Neural progenitor cell (in vitro differentiated cells): Measurements from ENCODE around the gene RIPOR3. TPM values are rescaled to one million over a fixed set of nuclear protein-coding genes. Genes with fewer than 3 reads are reported as not detected.
A peak's percentile ranks its signal among the peaks of the same experiment; 100 is the strongest.

Experiments used
- DNase-seq: peaks from one replicate; pipeline ENCODE4 v3.0.0-alpha.2; 2016; ENCODE audit warnings: low spot score
- H2AFZ ChIP-seq: fragments of 200-600 bp; sonication (generic); replicated peaks from 2 replicates; pipeline ENCODE4 v1.6.1; 2016; ENCODE audit warnings: antibody characterized with exemption
- H3F3A ChIP-seq: fragments of 200-600 bp; sonication (generic); 2 replicates; pipeline ENCODE4 v1.6.1; 2016; ENCODE audit warnings: antibody characterized with exemption, low read depth
- H3K27ac ChIP-seq: fragments of 200-600 bp; sonication (generic); 2 replicates; pipeline ENCODE4 v1.5.1; 2016; ENCODE audit warnings: mild to moderate bottlenecking
- H3K27me3 ChIP-seq: fragments of 200-600 bp; sonication (generic); 2 replicates; pipeline ENCODE4 v1.6.1; 2016; ENCODE audit warnings: mild to moderate bottlenecking, moderate library complexity
- H3K36me3 ChIP-seq: fragments of 200-600 bp; sonication (generic); 2 replicates; pipeline ENCODE4 v1.5.1; 2016
- H3K4me1 ChIP-seq: fragments of 200-600 bp; sonication (generic); 2 replicates; pipeline ENCODE4 v1.6.1; 2016; ENCODE audit warnings: mixed run types
- H3K4me2 ChIP-seq: fragments of 200-600 bp; sonication (generic); 2 replicates; pipeline ENCODE4 v1.6.1; 2016
- H3K4me3 ChIP-seq: fragments of 200-600 bp; sonication (generic); 2 replicates; pipeline ENCODE4 v1.5.1; 2016
- H3K79me2 ChIP-seq: fragments of 200-600 bp; sonication (generic); 2 replicates; pipeline ENCODE4 v1.6.1; 2016; ENCODE audit warnings: low read depth
- H3K9ac ChIP-seq: fragments of 200-600 bp; sonication (generic); 2 replicates; pipeline ENCODE4 v1.6.1; 2016
- H3K9me3 ChIP-seq: fragments of 200-600 bp; sonication (generic); 2 replicates; pipeline ENCODE4 v1.5.1; 2016; ENCODE audit warnings: low read depth
- H4K20me1 ChIP-seq: fragments of 200-600 bp; sonication (generic); 2 replicates; pipeline ENCODE4 v1.6.1; 2016; ENCODE audit warnings: low read depth
- H3K27ac Mint-ChIP-seq: 3 replicates; pipeline ENCODE4 v1.8.0; 2021; ENCODE audit warnings: mixed read lengths
- H3K27me3 Mint-ChIP-seq: 2 replicates; pipeline ENCODE4 v1.8.0; 2022; ENCODE audit warnings: low read depth, mild to moderate bottlenecking, inconsistent platforms, moderate library complexity, mixed read lengths; ENCODE audit not compliant: insufficient read depth
- H3K36me3 Mint-ChIP-seq: 3 replicates; pipeline ENCODE4 v1.8.0; 2021; ENCODE audit warnings: mixed read lengths
- H3K4me1 Mint-ChIP-seq: 3 replicates; pipeline ENCODE4 v1.8.0; 2021; ENCODE audit warnings: mixed read lengths
- H3K4me3 Mint-ChIP-seq: 3 replicates; pipeline ENCODE4 v1.8.0; 2021; ENCODE audit warnings: mild to moderate bottlenecking, moderate library complexity, mixed read lengths
- H3K9me3 Mint-ChIP-seq: 3 replicates; pipeline ENCODE4 v1.8.0; 2020; ENCODE audit warnings: mixed read lengths
- CTCF ChIP-seq: fragments of 200-600 bp; sonication (generic); IDR thresholded peaks from 2 replicates; pipeline ENCODE4 v1.5.1; 2017; ENCODE audit warnings: antibody characterized with exemption, mild to moderate bottlenecking
- EZH2 ChIP-seq: fragments of 200-600 bp; sonication (generic); IDR thresholded peaks from 2 replicates; pipeline ENCODE4 v1.6.1; 2017; ENCODE audit warnings: antibody characterized with exemption, mild to moderate bottlenecking, moderate library complexity
- EZH2phosphoT487 ChIP-seq: fragments of 200-600 bp; sonication (generic); IDR thresholded peaks from 2 replicates; pipeline ENCODE4 v1.6.1; 2017; ENCODE audit warnings: antibody characterized with exemption
- total RNA-seq: library from RNA; depleted of rRNA; stranded (reverse); fragments of >200 nt; gene quantifications from 2 replicates; pipeline ENCODE4 v1.2.3, GENCODE V29; 2015; ENCODE audit warnings: low replicate concordance

Gene RIPOR3
- total RNA-seq, 1 donor from 2014 or later: 1.2 TPM

GRCh38 chr20:50674138-50674825 lies 17.1 kb downstream of the RIPOR3 start:
- Mint-ChIP-seq H3K27ac (peak overlapping the region; percentile 24), H3K36me3 (no peaks in the 10 kb centered on the region), H3K4me1 (peaks cover 16% of the 10 kb centered on the region), H3K27me3 (peaks cover 2% of the 10 kb centered on the region), H3K4me3 (no peak overlapping the region), H3K9me3 (no peaks in the 10 kb centered on the region)
- Histone ChIP-seq H2AFZ (no peak overlapping the region), H3K4me1 (no peaks in the 10 kb centered on the region), H3K9ac (no peak overlapping the region), H3F3A (no peaks in the 10 kb centered on the region), H3K4me2 (no peak overlapping the region), H3K4me3 (no peak overlapping the region), H3K79me2 (no peaks in the 10 kb centered on the region), H4K20me1 (no peaks in the 10 kb centered on the region), H3K27me3 (no peaks in the 10 kb centered on the region), H3K27ac (no peak overlapping the region), H3K36me3 (no peaks in the 10 kb centered on the region), H3K9me3 (no peaks in the 10 kb centered on the region)
- TF ChIP-seq CTCF (no peak), EZH2phosphoT487 (no peak), EZH2 (no peak)
- DNase-seq: no peak

GRCh38 chr20:50673466-50674137 lies 17.7 kb downstream of the RIPOR3 start:
- H4K20me1 ChIP-seq: no peaks in the 10 kb centered on the region
- TF ChIP-seq EZH2phosphoT487 (no peak), EZH2 (no peak), CTCF (no peak)
- no peak for DNase-seq
- Mint-ChIP-seq H3K27me3 (peaks cover 8% of the 10 kb centered on the region), H3K4me1 (peaks cover 16% of the 10 kb centered on the region), H3K4me3 (no peak overlapping the region), H3K36me3 (no peaks in the 10 kb centered on the region), H3K27ac (peak overlapping the region; percentile 57), H3K9me3 (no peaks in the 10 kb centered on the region)
- H3F3A ChIP-seq: no peaks in the 10 kb centered on the region
- H2AFZ ChIP-seq: no peak overlapping the region
- no peak overlapping the region for H3K27ac ChIP-seq
- no peak overlapping the region for H3K9ac ChIP-seq
- no peaks in the 10 kb centered on the region for H3K9me3 ChIP-seq
- no peaks in the 10 kb centered on the region for H3K27me3 ChIP-seq
- no peaks in the 10 kb centered on the region for H3K4me1 ChIP-seq
- no peaks in the 10 kb centered on the region for H3K36me3 ChIP-seq
- H3K4me2 ChIP-seq: no peak overlapping the region
- no peaks in the 10 kb centered on the region for H3K79me2 ChIP-seq
- no peak overlapping the region for H3K4me3 ChIP-seq

- Histone ChIP-seq H3K4me2 (no peak overlapping the region), H3K79me2 (no peaks in the 10 kb centered on the region), H3F3A (no peaks in the 10 kb centered on the region), H3K9me3 (no peaks in the 10 kb centered on the region), H3K4me1 (no peaks in the 10 kb centered on the region), H3K36me3 (no peaks in the 10 kb centered on the region), H3K27me3 (no peaks in the 10 kb centered on the region), H4K20me1 (no peaks in the 10 kb centered on the region), H2AFZ (no peak overlapping the region), H3K4me3 (no peak overlapping the region), H3K9ac (no peak overlapping the region), H3K27ac (no peak overlapping the region)
- Mint-ChIP-seq H3K4me3 (no peak overlapping the region), H3K9me3 (no peaks in the 10 kb centered on the region), H3K36me3 (no peaks in the 10 kb centered on the region), H3K4me1 (peaks cover 13% of the 10 kb centered on the region), H3K27ac (peak overlapping the region; percentile 57), H3K27me3 (peaks cover 6% of the 10 kb centered on the region)
- TF ChIP-seq CTCF (no peak), EZH2phosphoT487 (no peak), EZH2 (no peak)
- DNase-seq: no peak
Observed at GRCh38 chr20:50673146-50673465, 18.2 kb downstream of the RIPOR3 start.
